ENCODE results near the gene ZFAND3.

The ZFAND3 gene

DNA sequence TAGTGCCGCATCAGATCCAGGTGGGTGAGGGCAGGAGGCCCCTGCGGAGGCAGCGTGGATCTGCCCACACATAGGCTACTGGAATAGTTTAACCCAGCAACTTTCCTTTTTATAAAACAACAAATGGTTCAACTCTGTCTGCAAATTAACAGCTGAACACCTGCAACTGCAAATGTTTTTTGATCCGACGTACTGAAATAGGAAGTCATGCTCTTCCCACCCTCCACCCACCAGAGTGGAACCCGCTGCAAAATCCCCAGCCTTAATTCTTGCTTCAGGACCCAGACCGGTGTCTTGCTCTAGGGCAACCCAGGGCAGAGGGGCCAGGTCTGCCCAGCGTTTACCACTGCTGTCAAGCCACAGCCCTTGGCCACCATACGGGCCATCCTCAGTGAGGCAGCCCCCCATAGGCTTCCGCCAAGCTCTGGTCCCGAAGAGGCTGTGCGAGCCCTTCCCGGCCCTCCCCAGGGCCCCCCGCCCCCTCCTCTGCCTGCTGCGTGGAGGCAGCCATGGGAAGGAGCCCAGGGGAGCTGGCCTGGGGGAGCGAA lies 334.3 kb downstream of the ZFAND3 start:
- DNase-seq (ENCODE audit: low read depth in 2 of 2), result no peak

DNA sequence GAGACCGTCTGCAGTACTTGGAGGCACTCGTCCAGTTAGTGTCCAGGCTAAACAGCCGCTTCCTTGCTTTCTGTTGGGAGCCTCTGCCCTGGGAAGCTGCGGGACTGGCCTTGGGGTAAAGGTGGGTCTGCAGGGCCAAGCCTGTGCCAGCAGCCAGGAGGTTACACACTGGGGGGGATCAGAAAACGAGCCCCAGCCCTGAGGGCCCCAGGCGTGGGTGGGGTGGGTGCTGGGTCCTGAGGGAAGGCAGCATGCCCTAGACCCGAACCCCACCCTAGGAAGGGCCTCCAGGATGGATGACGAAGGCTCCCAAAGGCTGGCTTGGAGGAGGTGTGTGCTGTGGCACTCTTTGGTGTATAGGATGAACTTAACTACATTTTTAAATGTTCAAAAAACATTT lies 335.2 kb downstream of the ZFAND3 start:
- DNase-seq (ENCODE audit: low read depth in 2 of 2), result no peak

DNA sequence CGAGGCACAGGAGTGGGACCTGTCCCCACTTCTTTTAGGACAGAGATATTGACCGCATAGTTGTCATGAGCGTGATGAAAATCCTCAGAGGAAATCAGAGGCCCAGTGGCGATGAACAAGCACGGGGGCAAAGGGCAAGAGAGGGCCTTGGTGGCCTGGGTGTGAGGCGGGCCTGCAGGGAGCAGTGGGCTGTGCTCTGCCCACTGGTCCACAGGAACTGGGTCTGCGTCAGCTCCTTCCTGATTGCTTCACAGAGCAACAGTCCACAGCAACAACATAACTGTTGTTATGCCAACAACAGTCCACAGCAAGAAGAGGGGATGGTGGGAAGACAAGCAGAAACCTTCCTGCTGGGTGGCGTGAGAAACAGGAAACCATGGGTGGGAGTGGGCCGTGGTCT lies 335.6 kb downstream of the ZFAND3 start:
- no peak for DNase-seq (ENCODE audit: low read depth in 2 of 2)

DNA sequence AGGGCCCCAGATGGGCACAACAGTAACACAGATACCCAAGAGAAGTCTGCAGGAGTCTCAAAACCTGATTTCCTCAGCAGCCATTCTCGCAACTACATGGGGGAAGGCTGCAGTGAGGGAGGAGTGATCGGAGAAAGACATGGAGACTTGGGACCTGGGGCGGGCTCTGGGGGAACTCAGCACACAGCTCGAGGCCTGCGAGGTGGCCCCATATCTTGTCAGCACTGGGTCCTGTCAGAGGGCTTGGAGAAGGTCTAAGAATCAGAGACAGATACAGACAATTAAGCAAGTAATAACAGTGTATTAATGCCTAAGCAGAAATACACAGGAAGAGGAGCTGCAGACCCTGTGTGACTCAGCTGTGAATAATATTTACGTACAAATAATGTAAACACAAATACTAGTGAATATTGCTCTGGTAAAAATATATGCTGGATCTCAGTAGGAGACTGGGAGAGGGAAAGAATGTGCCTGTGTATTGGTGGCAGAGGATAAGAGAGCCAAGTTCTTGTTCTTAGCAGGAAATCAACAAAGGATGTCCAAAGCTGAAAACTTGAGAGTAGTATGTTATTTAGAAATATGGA lies 336.2 kb downstream of the ZFAND3 start:
- DNase-seq (ENCODE audit: low read depth in 2 of 2), result no peak

DNA sequence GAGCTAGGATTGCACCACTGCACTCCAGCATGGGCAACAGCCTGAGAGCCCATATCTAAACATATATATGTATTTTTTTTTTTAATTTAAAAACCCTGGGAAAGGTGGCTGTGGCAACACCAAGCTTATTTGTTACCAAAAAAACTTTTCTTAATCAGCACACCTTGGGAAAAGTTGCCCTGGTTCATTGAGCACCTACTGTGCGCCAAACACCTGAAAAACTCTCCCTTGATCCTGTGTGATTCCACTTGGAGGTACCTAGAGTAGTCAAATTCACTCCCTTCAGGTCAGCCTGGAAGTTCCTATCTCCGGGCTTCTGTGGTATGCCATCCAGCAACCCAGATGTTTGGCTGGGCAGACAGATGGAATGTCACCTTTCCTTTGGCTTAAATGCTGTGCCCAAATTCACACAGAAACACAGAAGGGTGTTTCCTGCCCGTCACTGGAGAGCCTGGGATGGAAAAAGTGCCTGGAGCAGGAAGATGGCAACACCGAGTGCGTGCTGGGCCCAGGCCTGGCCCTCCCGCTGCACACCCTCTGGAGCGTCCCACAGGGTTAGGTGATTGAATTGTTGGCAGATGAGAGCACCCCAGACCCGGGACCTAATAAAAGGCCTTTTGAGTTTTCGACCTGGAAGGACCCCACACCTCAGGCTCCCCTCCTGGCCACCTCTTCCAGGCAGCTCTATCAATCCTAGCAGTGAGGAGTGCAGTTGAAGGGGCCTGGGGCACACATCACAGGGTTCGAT lies 337.5 kb downstream of the ZFAND3 start:
- no peak for DNase-seq (ENCODE audit: low read depth in 2 of 2)

DNA sequence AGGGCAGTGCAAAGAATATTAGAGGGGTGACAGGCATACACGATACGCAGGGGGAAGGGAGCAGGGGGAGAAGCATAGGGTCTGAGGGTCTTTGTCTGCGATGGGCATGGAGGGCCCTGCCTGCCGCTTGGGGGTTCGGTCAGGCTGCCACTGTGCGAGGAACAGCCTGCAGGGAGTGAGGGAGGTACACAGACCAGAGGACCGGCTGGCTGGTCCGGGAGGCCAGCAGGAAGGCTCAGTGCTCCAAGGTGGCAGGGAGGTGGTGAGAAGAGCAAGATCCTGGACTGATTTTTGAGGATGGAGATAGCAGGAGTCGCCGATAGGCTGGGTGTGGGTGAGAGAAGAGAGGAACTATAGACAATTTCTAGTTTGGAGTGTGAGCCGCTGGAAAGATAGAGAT lies 338.4 kb downstream of the ZFAND3 start:
- no peak for DNase-seq (ENCODE audit: low read depth in 2 of 2)

DNA sequence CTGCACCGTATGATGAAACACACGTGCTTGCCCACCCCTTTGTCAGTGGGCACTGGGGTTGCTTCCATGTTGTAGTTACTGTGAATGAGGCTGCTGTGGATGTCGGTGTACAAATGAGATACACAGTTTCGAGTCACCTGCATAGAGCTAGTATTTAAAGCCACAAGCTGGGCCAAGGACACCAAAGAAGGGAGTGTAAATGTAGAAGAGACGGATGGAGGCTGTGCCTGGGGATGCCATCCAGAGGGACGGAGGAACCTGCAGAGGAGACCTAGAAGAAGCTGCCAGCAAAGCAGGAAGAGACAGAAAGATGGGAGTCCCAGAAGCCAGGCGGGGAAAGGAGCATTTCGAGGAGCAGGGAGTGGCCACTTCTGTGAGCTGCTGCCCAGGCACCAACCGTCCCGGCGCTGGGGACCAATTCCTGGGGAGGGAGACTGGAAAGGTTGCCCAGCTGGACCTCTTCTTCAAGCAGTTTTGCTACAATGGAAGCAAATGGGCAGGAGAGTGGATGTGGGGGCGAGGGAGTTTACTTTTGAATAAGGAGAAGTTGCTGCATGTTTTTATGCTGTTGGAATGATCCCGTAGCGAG lies 339.3 kb downstream of the ZFAND3 start:
- no peak for DNase-seq (ENCODE audit: low read depth in 2 of 2)

DNA sequence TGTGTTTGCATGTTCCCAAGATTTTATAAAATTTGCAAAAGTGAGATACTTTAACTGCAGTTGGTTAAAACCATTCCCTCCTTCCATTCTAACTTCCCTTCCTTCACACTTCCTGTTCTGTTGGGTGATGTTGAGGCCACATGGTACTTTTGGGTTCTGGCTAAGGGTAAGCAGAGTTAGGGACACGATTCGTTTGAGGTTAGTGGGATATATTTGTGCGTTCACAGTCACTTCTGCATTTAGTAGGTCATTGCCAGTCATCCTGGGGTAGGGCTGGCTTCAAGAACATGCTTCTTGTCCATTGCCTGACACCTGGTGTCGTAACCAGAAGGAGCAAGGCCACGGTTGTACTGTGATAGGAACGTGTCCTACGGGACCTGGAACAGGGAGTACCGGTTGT lies 340.1 kb downstream of the ZFAND3 start:
- no peak for DNase-seq (ENCODE audit: low read depth in 2 of 2)

DNA sequence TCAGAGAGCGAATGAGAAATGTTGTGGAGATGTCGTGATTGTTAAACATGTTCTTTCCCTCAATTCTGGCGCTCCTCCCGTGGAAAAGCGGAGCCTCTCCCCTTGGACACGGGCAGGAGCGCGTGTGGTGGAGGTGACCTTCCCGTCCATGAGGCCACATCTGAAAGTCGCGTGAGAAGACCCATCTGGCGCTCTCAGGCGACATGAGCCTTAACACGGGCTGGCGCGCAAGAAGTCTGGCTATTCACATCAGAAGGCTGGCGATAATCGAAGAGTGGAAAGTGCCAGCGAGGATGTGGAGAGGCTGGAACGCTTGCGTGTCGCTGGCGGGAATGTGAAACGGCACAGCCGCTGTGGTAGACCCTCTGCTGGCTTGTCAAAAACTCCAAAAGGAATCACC lies 341.3 kb downstream of the ZFAND3 start:
- no peak for DNase-seq (ENCODE audit: low read depth in 2 of 2)

DNA sequence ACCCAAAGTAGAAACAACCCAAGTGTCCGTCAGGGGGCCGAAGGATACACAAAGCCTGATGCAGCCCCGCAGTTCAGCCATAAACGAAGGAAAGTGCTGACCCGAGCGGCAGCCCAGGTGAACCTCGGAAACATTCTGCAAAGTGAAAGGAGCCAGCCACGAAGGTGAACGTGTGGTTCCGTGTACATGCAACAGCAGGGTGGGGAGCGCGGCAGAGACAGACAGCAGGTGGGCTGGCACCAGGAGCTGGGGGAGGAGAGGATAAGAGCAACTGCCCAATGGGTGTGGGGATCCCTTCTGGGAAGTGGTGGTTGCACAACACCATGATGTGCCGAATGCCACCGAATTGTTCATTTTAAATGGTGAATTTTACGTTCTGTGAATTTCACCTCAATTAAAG lies 341.8 kb downstream of the ZFAND3 start:
- no peak for DNase-seq (ENCODE audit: low read depth in 2 of 2)

DNA sequence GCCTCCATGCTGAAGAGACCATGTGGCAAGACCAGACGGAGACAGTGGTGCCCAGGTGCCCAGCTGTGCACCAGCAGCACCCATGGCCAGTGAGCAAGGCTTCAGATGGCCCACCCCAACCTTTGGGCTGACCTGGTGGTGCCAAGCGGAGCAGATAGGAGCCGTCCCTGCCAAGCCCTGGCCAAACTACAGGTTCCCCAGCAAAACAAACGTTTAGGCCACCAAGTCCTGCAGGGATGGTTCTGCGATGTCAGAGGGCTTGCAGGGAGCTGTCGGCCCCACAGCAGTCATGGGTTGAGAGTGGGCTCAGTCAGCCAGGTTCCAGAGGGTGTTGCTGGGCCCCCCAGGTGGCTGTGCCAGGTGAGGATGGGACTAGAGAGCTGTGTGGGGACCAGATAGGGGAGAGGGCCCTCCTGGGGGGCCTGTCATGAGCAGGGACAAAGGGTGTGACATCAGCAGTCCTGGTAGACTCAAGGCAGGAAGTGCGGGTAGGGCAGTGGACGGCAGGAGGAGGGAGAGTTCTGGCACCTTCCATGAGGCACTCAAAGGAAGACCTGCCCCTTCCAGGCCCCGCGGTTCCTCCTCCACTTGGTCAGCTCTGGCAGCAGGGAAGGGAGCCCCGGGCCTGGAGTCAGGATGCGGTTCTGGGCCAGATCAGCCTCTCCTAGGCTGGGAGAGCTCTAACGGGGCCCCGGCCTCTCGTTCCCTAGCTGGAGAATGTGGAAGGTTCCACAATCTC lies 342.4 kb downstream of the ZFAND3 start:
- DNase-seq (ENCODE audit: low read depth in 2 of 2), result no peak

DNA sequence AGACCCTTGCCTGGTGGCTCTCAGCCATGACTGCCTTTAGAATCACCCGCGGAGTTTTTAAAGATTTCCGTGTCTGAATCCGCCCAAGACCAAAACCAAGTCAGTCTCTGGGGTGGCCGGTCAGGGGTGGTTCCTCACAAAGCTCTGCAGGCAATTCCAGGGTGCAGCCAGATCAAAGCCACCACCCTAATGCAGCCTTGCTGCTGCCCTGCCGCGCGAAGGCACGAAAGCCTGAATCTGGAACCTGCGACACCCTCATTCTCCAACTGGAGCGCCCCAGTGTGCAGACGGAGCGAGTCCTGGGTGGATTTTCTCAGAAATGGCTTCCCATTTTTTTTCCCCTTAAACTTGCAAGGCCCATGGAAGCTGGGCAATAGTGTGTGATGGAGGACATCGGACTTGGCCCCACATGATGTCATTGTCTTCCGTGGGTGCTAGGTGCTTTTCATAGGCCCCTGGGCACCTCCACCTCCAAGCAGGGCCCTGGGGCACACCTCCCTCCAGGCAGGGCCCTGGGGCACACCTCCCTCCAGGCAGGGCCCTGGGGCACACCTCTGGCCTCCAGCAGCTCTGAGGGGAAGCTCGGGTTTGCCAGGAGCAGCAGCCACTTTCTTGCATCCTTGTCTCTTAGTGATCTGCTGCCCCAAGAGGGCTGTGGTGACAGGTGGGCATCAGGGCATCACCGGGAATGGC lies 343.1 kb downstream of the ZFAND3 start:
- no peak for DNase-seq (ENCODE audit: low read depth in 2 of 2)

DNA sequence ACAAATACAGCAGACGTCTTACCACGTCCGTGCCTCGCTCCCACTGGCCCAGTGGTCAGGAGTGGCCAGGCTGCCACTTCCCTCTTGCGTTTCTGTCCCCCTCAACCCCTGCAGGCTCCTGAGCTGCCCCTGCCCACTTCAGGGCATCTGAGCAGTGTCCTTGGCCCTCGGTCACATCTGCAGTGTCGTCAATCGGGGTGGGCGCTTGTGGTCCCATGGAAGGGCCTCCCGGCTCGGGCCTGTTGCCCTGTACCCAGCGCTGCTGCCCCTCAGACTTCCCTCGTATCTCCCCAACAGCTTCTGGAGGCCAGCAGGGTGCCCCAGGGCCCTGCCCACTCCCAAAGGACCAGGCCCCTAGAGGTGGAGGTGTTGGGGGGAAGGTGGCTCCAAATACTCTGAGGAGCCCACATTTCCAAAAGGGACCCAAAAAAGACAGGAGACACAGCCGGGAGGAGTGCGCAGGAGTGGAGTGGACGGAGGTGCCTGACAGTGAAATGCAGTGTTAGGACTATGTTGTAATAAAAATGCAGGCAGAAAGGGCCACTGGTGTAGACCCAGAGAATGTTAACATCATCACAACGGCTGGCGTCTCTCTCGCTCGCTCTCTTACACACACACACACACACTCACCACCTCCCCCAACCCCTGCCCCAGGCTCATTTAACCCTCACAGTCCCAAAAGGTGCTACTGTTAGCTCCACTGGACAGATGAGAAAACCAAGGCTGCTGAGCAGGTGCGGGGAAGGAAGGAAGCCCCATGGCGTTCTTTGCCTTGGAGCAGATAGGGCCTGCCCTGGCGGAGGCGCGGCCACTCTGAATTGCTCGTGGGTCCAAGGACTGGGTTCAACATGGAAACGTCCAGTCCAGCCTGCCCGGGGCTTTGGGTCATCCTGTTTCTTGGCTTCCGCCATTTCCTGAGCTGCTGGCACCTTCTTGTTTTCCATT lies 343.9 kb downstream of the ZFAND3 start:
- DNase-seq (ENCODE audit: low read depth in 2 of 2), result no peak

DNA sequence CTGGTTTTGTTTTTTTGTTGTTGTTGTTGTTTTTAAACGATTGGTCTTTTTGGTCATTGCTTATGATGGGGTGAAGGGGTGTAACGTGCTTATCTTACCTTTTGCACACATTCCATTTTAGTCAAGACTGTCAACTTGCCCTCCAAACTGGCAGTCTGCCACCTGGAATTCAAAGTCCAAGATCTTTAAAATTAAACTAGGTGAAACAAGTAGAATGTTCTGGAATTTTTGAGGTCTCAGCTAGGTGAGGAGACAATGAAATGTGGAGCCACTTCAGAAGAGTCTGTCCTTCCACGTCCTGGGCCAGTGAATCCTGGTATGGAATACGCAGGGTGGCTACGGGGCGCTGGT lies 344.6 kb downstream of the ZFAND3 start:
- no peak for DNase-seq (ENCODE audit: low read depth in 2 of 2)

DNA sequence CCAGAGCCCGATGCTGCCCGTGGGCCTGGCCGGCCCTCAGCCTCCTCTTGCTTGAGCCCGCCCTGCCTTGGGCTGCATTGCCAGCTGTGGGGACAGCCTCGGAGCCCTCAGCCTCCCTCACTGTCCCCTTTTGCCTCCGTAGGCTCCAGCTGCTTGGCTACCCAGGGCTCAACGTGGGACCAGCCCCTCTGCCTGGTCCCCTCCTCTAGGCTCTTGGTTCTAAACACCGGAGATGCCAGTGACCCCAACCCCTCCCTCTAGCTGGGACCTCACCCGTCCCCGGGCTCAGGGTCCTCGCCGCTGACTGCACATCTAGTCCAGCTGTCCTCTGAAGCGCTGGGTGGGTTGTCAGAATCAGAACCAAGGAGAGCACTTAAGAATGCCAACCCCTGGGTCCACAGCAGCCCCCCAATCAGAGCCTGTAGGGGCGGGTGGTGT lies 345.2 kb downstream of the ZFAND3 start:
- no peak for DNase-seq (ENCODE audit: low read depth in 2 of 2)

DNA sequence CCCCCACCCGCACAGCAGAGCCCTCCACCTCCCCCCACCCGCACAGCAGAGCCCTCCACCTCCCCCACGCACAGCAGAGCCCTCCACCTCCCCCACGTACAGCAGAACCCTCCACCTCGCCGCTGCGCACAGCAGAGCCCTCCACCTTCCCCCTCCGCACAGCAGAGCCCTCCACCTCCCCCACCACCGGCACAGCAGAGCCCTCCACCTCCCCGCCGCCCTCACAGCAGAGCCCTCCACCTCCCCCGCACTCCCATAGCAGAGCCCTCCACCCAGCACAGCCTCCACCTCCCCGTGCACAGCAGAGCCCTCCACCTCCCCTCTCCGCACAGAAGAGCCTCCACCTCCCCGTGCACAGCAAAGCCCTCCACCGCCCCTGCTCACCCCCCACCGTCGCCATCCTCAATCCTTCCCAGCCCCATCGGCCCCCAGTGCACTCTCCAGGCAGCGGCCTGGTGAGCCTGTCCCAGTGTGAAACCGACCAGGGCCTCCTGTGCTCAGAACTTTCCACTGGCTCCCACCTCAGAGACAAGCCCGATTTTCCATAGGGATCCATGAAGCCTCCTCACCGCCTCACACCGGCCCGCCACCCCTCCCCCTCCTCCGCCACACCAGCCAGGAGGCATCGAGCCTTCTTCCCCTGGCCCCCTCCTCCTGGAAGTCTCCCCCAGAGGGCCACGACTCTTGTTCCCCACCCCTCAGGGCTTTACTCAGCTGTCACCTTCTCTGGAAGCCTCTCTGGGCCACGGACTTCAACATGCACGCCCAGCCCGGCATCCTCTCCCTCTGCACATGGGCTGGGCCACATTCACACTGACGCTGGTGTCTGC lies 347.1 kb downstream of the ZFAND3 start:
- no peak for DNase-seq (ENCODE audit: low read depth in 2 of 2)

DNA sequence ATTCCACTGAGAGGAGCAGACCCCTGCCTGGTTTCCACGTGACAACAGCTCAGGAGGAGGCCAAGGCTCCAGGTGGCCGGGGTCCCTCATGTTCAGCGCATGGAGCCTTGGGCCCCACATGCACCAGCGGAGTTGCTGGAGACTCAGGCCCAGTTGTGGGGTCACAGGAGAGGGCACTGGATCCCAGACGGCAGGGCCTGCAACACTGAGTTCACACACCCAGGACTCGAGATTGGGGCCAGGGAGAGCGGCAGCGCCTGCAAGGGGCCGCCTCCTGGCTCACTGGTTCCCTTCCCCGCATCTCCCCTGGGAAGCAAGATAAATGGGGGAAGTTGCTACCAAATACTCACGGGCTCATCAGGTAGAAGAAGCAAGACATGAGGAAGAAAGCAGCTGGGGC lies 348.1 kb downstream of the ZFAND3 start:
- DNase-seq (ENCODE audit: low read depth in 2 of 2), result no peak

DNA sequence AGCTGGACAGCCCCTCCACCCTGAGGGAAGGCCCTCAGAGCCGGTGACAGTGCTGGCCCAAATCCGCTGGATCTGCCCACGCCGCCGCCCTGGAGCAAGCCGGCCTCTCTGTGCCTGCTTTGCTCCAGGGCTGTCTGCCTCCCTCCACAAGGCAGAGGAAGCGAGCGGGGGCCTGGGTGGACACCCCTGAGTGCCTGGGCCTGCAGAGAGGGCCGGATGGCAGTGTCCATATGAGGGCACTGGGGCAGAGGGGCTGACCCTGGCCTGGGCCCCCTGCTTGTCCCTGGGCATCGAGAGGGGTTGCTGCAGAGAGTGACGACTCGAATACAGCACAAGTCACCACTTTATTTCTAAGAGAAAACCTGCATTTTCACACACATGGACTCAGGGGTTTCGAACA lies 348.6 kb downstream of the ZFAND3 start:
- DNase-seq (ENCODE audit: low read depth in 2 of 2), result no peak

DNA sequence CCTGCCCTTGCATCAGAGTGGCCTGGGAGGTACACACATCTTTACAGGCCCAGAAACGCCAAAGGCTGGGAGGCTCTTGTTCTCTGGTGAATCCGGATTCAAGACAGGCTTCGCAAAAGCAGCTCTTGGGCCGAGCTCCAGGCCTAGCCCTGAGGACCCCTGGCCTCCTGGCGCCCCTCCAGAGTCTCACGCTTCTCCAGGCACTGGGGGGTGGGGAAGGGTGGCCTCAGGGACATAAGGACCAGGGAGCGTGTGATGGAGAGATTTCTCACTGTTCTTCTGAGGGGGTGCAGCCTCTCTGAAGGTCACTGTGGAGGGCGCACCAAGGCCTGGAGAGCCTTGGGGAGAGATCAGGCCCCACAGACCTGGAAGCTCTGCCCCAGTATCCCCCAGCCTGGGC lies 349.2 kb downstream of the ZFAND3 start:
- no peak for DNase-seq (ENCODE audit: low read depth in 2 of 2)

All from stimulated activated CD8-positive, alpha-beta memory T cell treated with anti-CD3 and anti-CD28 coated beads, Interleukin-15, amount 100 ng/mL, for 48 hours (primary cell).